BLaER1 treated with 17β-estradiol and CSF1 and Interleukin-3, amounts not matched to agents 10 nM and 100 nM (cell line): ENCODE results near the gene KCNH6.

Experiments
- H3K27ac ChIP-seq, 11 experiments: shearing (Covaris generic); formaldehyde crosslinking; 2 replicates each; pipeline ENCODE4 v1.8.1; 2022
- H3K27me3 ChIP-seq, 11 experiments: shearing (Covaris generic); formaldehyde crosslinking; 2 replicates each; pipeline ENCODE4 v1.8.1; 2022
- H3K36me3 ChIP-seq, 11 experiments: shearing (Covaris generic); formaldehyde crosslinking; 2 replicates each; pipeline ENCODE4 v1.8.1; 2022
- H3K4me1 ChIP-seq, 10 experiments: shearing (Covaris generic); formaldehyde crosslinking; 2 replicates each; pipeline ENCODE4 v1.8.1; 2022
- H3K4me2 ChIP-seq, 11 experiments: shearing (Covaris generic); formaldehyde crosslinking; 2 replicates each; pipeline ENCODE4 v1.8.1; 2022
- H3K4me3 ChIP-seq, 10 experiments: shearing (Covaris generic); formaldehyde crosslinking; 2 replicates each; pipeline ENCODE4 v1.8.1; 2022
- H3K9ac ChIP-seq, 11 experiments: shearing (Covaris generic); formaldehyde crosslinking; 2 replicates each; pipeline ENCODE4 v1.8.1; 2022
- H3K9me3 ChIP-seq, 11 experiments: shearing (Covaris generic); formaldehyde crosslinking; replicated peaks in 1 of 11; 2 replicates each; pipeline ENCODE4 v1.8.1; 2022
- H4K20me1 ChIP-seq, 11 experiments: shearing (Covaris generic); formaldehyde crosslinking; 2 replicates each; pipeline ENCODE4 v1.8.1; 2022
- Cebpa-rat ChIP-seq, 11 experiments: shearing (Covaris generic); IDR thresholded peaks; 2 replicates each; pipeline ENCODE4 v1.8.1; 2022

KCNH6 gene

DNA sequence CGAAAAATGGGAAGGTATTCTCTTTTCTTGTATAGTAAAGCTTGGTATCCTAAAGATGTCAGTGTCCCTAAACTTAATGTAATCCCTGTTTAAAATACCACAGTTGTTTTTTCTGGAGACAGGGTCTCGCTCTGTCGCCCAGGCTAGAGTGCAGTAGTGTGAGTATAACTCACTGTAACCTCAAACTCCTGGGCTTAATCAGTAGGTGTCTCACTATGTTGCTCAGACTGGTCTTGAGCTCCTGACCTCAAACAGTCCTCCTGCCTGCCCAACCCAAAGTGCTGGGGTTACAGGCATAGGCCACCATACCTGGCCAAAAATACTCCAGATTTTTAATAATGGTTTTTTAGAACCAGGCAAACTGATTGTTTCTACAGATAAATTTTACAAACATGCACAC lies 35.3 kb downstream of the KCNH6 start:
- TF ChIP-seq Cebpa-rat (IDR thresholded peaks at IDR 0.05): no peak
- H4K20me1 ChIP-seq: peaks cover 92 to 98% (median 96%) of the 10 kb centered on the region in 11 experiments
- no peak overlapping the region for H3K4me2 ChIP-seq
- H3K4me1 ChIP-seq: peaks cover 12 to 47% (median 20%) of the 10 kb centered on the region in 10 experiments; a peak in 19 of 20 replicates
- peaks cover 11 to 50% (median 32%) of the 10 kb centered on the region in 11 experiments; a peak in 19 of 22 replicates for H3K36me3 ChIP-seq
- no peak overlapping the region for H3K27ac ChIP-seq
- no peaks in the 10 kb centered on the region for H3K27me3 ChIP-seq
- no peaks in the 10 kb centered on the region for H3K9me3 ChIP-seq
- no peak overlapping the region for H3K9ac ChIP-seq
- H3K4me3 ChIP-seq: no peak overlapping the region

DNA sequence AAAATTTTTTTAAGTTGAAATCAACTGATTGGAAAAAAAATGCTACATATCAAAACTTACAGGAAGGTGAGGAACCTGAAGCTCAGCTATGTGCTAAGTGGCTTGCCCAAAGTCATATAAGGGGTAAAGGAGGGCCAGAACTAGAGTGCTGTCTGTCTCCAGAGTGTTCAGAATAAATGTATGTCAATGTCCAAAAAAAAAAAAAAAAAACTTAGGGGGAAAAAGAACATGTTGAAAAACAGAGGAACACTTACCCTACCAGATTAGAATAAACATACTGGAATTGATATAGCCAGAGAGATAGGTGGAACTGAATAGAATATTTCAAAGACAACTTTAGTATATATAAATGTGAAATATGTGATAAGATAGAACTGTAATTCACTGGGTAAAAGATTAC lies 38.7 kb downstream of the KCNH6 start:
- Histone ChIP-seq H3K4me2 (no peak overlapping the region), H3K4me3 (no peak overlapping the region), H3K27ac (no peak overlapping the region), H3K4me1 (peaks cover 0 to 18% (median 0%) of the 10 kb centered on the region in 10 experiments; a peak in 6 of 20 replicates), H3K9me3 (no peaks in the 10 kb centered on the region), H3K9ac (no peak overlapping the region), H3K36me3 (peaks cover 11 to 40% (median 27%) of the 10 kb centered on the region in 11 experiments; a peak in 18 of 22 replicates), H4K20me1 (peaks cover 89 to 98% (median 96%) of the 10 kb centered on the region in 11 experiments), H3K27me3 (no peaks in the 10 kb centered on the region)
- TF ChIP-seq Cebpa-rat (IDR thresholded peaks at IDR 0.05): no peak

DNA sequence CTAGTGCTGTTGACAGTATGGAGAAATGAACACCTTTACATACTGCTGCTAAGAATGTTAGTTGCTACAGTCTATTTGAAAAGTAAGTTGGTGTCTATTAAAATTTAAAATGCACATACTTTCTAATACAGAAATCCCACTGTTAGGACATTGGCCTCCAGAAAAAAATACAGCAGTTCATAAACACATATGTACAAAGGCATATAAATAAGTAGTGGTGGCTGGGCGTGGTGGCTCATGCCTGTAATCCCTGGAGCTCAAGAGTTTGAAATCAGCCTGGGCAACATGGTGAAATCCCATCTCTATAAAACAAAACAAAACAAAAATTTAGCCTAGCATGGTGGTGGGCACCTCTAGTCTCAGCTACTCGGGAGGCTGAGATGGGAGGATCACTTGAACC lies 40.2 kb downstream of the KCNH6 start:
- Histone ChIP-seq H3K27me3 (no peaks in the 10 kb centered on the region), H3K9ac (no peak overlapping the region), H3K4me3 (no peak overlapping the region), H3K36me3 (peaks cover 9 to 42% (median 27%) of the 10 kb centered on the region in 11 experiments; a peak in 19 of 22 replicates), H3K27ac (no peak overlapping the region), H3K4me2 (no peak overlapping the region), H3K4me1 (peaks cover 0 to 12% (median 0%) of the 10 kb centered on the region in 10 experiments; a peak in 5 of 20 replicates), H4K20me1 (peaks cover 89 to 98% (median 96%) of the 10 kb centered on the region in 11 experiments), H3K9me3 (no peaks in the 10 kb centered on the region)
- TF ChIP-seq Cebpa-rat (IDR thresholded peaks at IDR 0.05): no peak

DNA sequence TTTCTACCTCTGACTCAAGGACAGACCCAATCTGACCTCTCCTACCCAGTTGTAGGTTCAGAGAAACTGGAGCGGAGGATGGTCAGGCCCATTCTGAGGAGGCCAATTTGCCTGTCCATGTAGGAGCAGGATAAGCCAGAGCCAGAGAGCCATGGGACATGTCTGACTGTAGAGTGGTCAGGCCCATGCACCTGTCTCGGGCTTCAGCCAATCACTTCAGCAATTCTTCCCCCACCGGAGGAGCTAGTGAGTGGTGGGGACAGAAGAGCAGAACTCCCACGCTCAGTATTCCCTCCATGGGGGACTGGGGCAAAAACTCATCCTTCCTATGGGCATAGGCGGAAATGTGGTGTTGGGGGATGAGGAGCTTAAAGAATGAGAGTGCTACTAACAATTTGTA lies 41.4 kb downstream of the KCNH6 start:
- Histone ChIP-seq H4K20me1 (peaks cover 90 to 98% (median 97%) of the 10 kb centered on the region in 11 experiments), H3K27me3 (no peaks in the 10 kb centered on the region), H3K9me3 (no peaks in the 10 kb centered on the region), H3K9ac (no peak overlapping the region), H3K4me2 (no peak overlapping the region), H3K36me3 (peaks cover 19 to 54% (median 34%) of the 10 kb centered on the region in 11 experiments; a peak in 20 of 22 replicates), H3K4me3 (no peak overlapping the region), H3K27ac (no peak overlapping the region), H3K4me1 (peaks cover 0 to 10% (median 0%) of the 10 kb centered on the region in 10 experiments; a peak in 5 of 20 replicates)
- no peak for TF ChIP-seq Cebpa-rat (IDR thresholded peaks at IDR 0.05)

DNA sequence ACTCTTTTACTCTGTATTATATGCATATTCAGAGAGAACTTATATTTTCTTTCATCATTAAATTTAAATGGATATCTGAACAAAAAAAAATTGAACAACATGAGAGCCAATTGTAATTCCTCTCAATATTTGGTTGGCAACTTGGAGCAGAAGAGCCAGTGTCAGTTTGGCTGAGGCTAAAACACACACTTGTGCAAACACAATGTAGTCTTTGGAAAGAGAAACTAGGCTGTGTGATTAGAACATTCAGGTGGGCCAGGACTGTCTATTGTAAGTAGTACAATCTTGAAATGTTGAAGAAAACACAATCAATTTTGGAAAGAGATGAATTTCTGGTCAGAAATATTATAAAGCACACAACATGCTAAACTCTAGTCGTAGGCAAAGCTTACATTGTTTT lies 44.1 kb downstream of the KCNH6 start:
- TF ChIP-seq Cebpa-rat (IDR thresholded peaks at IDR 0.05): no peak
- Histone ChIP-seq H3K36me3 (peaks cover 28 to 65% (median 48%) of the 10 kb centered on the region in 11 experiments; a peak in 20 of 22 replicates), H3K4me2 (no peak overlapping the region), H3K9me3 (no peaks in the 10 kb centered on the region), H3K27me3 (no peaks in the 10 kb centered on the region), H3K4me3 (no peak overlapping the region), H3K9ac (no peak overlapping the region), H3K4me1 (no peaks in the 10 kb centered on the region), H4K20me1 (peaks cover 90 to 98% (median 98%) of the 10 kb centered on the region in 11 experiments), H3K27ac (no peak overlapping the region)

DNA sequence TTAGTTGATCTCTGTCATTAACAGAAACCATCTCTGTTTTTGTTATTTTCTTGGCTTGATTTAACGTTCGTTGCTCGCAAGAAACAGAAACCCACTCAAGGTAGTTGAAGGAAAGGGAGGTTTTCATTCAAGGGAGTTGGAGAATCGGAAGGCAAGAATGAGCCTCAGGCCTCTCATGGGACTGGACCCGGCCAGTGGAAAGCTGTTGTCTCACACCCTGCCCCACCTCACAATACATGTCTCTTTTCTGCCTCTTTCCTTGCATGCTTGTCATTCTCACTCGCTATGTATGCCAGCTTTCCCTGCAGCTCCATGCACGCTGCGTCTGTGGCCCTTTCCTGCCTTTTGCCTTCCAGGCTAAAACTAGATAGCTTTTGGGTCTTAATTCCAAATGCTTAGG lies 45.4 kb downstream of the KCNH6 start:
- Histone ChIP-seq H3K27ac (no peak overlapping the region), H3K36me3 (peaks cover 37 to 70% (median 56%) of the 10 kb centered on the region in 11 experiments; a peak in 20 of 22 replicates), H3K4me1 (no peaks in the 10 kb centered on the region), H3K4me2 (no peak overlapping the region), H3K9ac (no peak overlapping the region), H4K20me1 (peaks cover 94 to 100% (median 100%) of the 10 kb centered on the region in 11 experiments), H3K4me3 (no peak overlapping the region), H3K27me3 (no peaks in the 10 kb centered on the region), H3K9me3 (no peaks in the 10 kb centered on the region)
- TF ChIP-seq Cebpa-rat (IDR thresholded peaks at IDR 0.05): no peak

DNA sequence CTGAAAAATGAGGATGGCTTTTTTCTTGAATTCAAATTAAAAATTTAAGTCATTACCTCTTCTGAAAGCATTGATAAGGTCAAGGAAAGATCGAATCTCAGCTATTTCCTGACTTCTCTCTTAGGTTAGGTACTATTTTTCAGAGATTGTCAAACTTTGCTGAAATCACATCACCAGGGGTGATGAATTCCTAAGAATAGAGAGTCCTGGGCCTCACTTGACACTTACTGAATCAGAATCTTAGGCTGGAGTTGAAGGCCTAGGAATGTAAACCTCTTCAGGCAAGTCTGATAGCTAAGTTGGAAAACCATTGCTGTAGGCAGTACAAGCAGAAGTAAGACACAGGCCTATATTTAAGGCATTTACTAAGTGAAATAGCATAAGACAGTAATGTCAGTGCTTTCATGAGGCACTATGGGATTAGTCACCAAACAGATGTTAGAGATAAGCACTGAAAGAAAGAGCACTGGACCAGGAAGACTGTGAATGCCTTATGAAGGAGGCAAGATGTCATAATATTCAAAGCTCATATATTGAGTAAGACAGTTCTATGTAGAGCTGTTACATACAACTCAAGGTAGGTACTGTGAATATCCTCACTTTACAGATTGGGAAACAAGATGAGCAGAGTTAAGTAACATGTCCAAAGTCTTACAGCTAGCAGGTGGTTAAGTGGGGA lies 48.6 kb downstream of the KCNH6 start:
- no peak for TF ChIP-seq Cebpa-rat (IDR thresholded peaks at IDR 0.05)

DNA sequence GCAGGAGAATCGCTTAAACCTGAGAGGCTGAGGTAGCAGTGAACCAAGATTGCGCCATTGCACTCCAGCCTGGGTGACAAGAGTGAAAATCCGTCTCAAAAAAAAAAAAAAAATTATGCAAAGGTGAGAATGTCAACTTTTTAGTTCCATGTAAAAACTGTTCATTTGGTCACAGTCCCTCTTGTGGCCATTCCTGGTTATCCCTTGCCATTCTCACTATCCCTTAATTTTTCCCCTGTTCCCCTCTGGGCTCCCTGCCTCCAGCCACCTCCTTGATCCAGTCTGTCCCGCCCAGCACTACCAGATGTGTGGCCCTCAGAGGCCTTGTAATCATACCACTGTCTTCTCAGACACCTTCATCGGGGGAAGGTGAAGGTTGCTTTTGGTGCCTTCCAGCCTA lies 50.5 kb downstream of the KCNH6 start:
- Histone ChIP-seq H3K36me3 (peaks cover 42 to 76% (median 62%) of the 10 kb centered on the region in 11 experiments), H3K9me3 (no peaks in the 10 kb centered on the region), H3K27ac (no peak overlapping the region), H3K4me3 (no peak overlapping the region), H3K4me1 (no peaks in the 10 kb centered on the region), H3K27me3 (no peaks in the 10 kb centered on the region), H4K20me1 (peaks cover 95 to 100% (median 100%) of the 10 kb centered on the region in 11 experiments), H3K4me2 (no peak overlapping the region), H3K9ac (no peak overlapping the region)
- TF ChIP-seq Cebpa-rat (IDR thresholded peaks at IDR 0.05): no peak

More for the DNA sequence above, 48.6 kb downstream of the KCNH6 start:
- H3K4me3 ChIP-seq: no peak overlapping the region
- 0 out of 22 replicates have a peak overlapping the region, but pooled peaks of 1 of the 11 experiments have one; percentile 6 for H3K9ac ChIP-seq
- H3K36me3 ChIP-seq: peaks cover 39 to 71% (median 61%) of the 10 kb centered on the region in 11 experiments; a peak in 21 of 22 replicates
- H3K4me2 ChIP-seq: no peak overlapping the region
- H3K9me3 ChIP-seq: no peaks in the 10 kb centered on the region
- no peaks in the 10 kb centered on the region for H3K27me3 ChIP-seq
- peaks cover 95 to 100% (median 100%) of the 10 kb centered on the region in 11 experiments for H4K20me1 ChIP-seq
- H3K4me1 ChIP-seq: no peaks in the 10 kb centered on the region
- H3K27ac ChIP-seq: no peak overlapping the region

DNA sequence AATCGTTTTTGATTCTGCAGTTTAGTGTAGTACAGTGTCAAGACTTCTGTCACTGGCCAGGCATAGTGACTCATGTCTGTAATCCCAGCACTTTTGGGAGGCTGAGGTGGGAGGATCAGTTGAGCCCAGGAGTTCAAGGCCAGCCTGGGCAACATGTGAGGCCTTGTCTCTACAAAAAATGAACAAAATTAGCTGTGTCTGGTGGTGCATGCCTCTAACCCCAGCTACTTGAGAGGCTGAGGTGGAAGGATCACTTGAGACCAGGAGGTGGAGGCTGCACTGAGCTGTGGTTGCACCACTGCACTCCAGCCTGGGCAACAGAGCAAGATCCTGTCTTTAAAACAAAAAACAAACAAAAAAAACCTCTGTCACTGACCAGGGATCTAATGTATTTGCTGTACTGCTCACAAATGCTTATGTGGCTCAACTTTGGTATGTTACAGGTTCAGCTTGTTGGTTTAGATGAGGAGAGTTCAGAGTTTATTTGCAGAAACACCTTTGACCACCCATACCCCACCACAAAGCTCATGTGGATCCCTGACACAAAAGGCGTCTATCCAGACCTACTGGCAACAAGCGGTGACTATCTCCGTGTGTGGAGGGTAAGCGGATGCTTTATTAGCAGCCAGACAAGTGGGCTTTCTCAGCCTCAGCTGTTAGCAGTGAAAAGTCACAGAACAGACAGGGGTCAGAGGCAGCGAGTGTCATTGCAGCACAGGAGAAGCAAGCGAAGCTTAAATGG lies 55.0 kb downstream of the KCNH6 start:
- Histone ChIP-seq H3K9ac (no peak overlapping the region), H3K4me2 (no peak overlapping the region), H3K4me3 (no peak overlapping the region), H3K4me1 (no peaks in the 10 kb centered on the region), H3K27ac (no peak overlapping the region), H3K27me3 (no peaks in the 10 kb centered on the region), H3K9me3 (no peaks in the 10 kb centered on the region), H3K36me3 (peaks cover 67 to 96% (median 80%) of the 10 kb centered on the region in 11 experiments), H4K20me1 (peaks cover 87 to 100% (median 99%) of the 10 kb centered on the region in 11 experiments)
- TF ChIP-seq Cebpa-rat (IDR thresholded peaks at IDR 0.05): no peak
